H1 (cell line): ENCODE data around the gene PROZ. TPM values are rescaled to one million over a fixed set of nuclear protein-coding genes. Genes with fewer than 3 reads are reported as not detected.

Experiments
- E2F6 ChIP-seq: IDR thresholded peaks from 2 replicates; pipeline ENCODE4 v1.6.1; 2012; ENCODE audit warnings: inconsistent platforms
- EZH2 ChIP-seq: fragments of 200-600 bp; sonication (generic); IDR thresholded peaks from 2 replicates; pipeline ENCODE4 v1.7.1; 2012; ENCODE audit warnings: low read depth, mild to moderate bottlenecking, moderate library complexity, low read length, inconsistent platforms; ENCODE audit not compliant: severe bottlenecking
- MAX ChIP-seq: IDR thresholded peaks from 2 replicates; pipeline ENCODE4 v1.6.1; 2012; ENCODE audit warnings: inconsistent platforms
- RBBP5 ChIP-seq: IDR thresholded peaks from 2 replicates; pipeline ENCODE4 v1.7.1; 2012; ENCODE audit warnings: low read depth, mild to moderate bottlenecking, inconsistent platforms, low read length, moderate library complexity, borderline replicate concordance
- polyA plus RNA-seq, 7 experiments: library from polyadenylated mRNA; depleted of rRNA in 3 of 7; stranded (reverse) in 5 of 7; unstranded in 2 of 7; fragments of >200 nt in 5 of 7; fragments of 200-250 nt in 2 of 7; gene quantifications; 1 replicate in 5 of 7; 2 replicates in 1 of 7; 4 replicates in 1 of 7; pipeline versions ENCODE4 v1.2.1 to v1.2.3, GENCODE V29; 2011 to 2013; ENCODE audit warnings: missing spikeins in 2 of 7, mixed read lengths in 2 of 7
- total RNA-seq: library from RNA; stranded (reverse); fragmentation: NEBNext Ultra II Directional; extraction: Animal tissue kit (Norgen Biotek cat#: 25700); gene quantifications from 2 replicates; pipeline ENCODE4 v1.2.1, GENCODE V29; 2021

The PROZ gene
- total and polyA plus RNA-seq, 2 of the 8 experiments (the other 6 are each of a cell fraction or from before 2014, with no cell fraction given): not detected

- peak; percentile 63 for TF ChIP-seq E2F6
- TF ChIP-seq RBBP5: peak; percentile 61; the same call in 1 of the 2 replicates
- peak; percentile 66 for TF ChIP-seq EZH2
- peak; percentile 69 for TF ChIP-seq MAX
Observed at GRCh38 chr13:113152984-113153809, 5.3 kb upstream of the PROZ start (continued).
